ENCODE results near the gene AKR1C3.

AKR1C3 gene

DNA sequence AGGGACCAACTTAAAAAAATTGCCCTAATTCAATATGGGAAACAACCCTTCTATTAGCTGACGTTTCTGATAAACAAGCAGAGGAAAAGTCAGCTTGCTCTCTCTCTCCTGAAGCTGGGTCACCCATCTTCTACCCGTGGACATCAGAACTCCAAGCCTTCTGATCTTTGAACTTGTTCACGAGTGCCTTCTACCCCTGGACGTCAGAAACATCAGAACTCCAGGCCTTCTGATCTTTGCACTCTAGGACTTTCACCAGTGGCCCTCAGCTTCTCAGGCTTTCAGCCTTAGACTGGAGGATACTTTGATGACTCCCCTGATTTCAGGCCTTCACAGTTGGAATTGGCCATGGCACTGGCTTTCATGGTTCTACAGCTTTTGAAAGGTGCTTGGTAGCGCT lies 48.9 kb downstream of the AKR1C3 start:
- DNase-seq: no peak

GRCh38 chr10:5146920-5147254 lies 52.7 kb downstream of the AKR1C3 start:
- DNase-seq: no peak

DNA sequence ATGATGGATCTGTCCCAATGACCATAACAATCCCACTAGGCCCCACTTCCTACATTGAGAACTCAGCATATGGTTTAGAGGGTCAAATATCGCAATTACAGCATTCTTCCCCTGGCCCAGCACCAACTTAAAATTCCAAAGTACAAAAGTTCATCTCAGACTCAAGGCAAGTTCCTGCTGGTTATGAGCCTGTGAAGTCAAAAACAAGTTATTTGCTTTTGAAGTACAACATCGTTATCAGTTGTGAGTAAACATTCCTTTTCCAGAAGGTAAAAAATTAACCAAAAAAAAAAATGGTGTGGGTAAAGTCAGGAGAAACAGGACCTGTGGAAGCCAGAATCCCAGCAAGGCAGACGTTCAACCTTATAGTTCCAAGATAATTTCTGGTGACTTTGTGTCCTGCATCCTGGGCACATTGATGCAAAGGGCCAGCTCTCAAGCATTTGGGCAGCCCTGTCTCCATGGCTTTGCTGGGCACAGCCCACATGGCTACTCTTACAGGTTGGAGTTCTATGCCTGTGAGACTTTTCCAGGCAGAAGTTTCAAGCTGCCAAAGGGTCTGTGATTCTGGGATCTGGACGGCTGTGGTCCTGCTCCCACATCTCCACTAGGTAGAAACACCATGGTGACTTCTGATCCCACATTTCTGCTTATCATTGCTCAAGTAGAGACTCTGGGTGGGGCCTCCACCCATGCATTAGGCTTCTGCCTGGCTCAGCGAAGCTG lies 53.2 kb downstream of the AKR1C3 start:
- DNase-seq: no peak

- no peak for DNase-seq
Measured at GRCh38 chr10:5147981-5148677, 53.9 kb downstream of the AKR1C3 start.

- DNase-seq: no peak
Measured at GRCh38 chr10:5148678-5149032, 54.4 kb downstream of the AKR1C3 start.

GRCh38 chr10:5151076-5151475 lies 56.9 kb downstream of the AKR1C3 start:
- no peak for DNase-seq

GRCh38 chr10:5155951-5156350 lies 61.7 kb downstream of the AKR1C3 start:
- DNase-seq: no peak
